Mesothelial cell of epicardium (in vitro differentiated cells): ENCODE results near the gene KRTAP10-9. TPM values are rescaled to one million over a fixed set of nuclear protein-coding genes. Genes with fewer than 3 reads are reported as not detected.

Experiments
- DNase-seq, 2 experiments: peaks; one replicate each; pipeline ENCODE4 v3.0.0; 2021; ENCODE audit warnings: low spot score in 2 of 2; ENCODE audit not compliant: unreplicated experiment in 2 of 2
- H3K27ac Mint-ChIP-seq: 2 replicates; pipeline ENCODE4 v1.8.0; 2021; ENCODE audit warnings: mixed read lengths
- H3K27me3 Mint-ChIP-seq: 2 replicates; pipeline ENCODE4 v1.8.0; 2021; ENCODE audit warnings: low read depth, mixed read lengths
- H3K36me3 Mint-ChIP-seq: 2 replicates; pipeline ENCODE4 v1.8.0; 2021; ENCODE audit warnings: mixed read lengths
- H3K4me1 Mint-ChIP-seq: 2 replicates; pipeline ENCODE4 v1.8.0; 2021; ENCODE audit warnings: mixed read lengths
- H3K4me3 Mint-ChIP-seq: 2 replicates; pipeline ENCODE4 v1.8.0; 2021; ENCODE audit warnings: mild to moderate bottlenecking, moderate library complexity, mixed read lengths
- H3K9me3 Mint-ChIP-seq: 2 replicates; pipeline ENCODE4 v1.8.0; 2021; ENCODE audit warnings: mixed read lengths
- CTCF ChIP-seq: fragments of 200-600 bp; sonication (generic); IDR thresholded peaks from one replicate; pipeline ENCODE4 v1.5.0; 2021; ENCODE audit warnings: antibody characterized with exemption; ENCODE audit not compliant: unreplicated experiment
- total RNA-seq: library from RNA; stranded (reverse); gene quantifications from 3 replicates; pipeline ENCODE4 v1.2.1, GENCODE V29; 2021

Gene KRTAP10-9
- total RNA-seq, 1 donor from 2014 or later: not detected

- no peak for TF ChIP-seq CTCF
- no peak within 1 kb of the TSS for H3K27ac Mint-ChIP-seq
- H3K36me3 Mint-ChIP-seq: no peaks in the 10 kb centered on the region
- H3K27me3 Mint-ChIP-seq: peaks cover 2% of the 10 kb centered on the region
- no peaks in the 10 kb centered on the region for H3K4me1 Mint-ChIP-seq
- H3K9me3 Mint-ChIP-seq: peaks cover 22% of the 10 kb centered on the region
- DNase-seq: no peak
- no peak within 1 kb of the TSS for H3K4me3 Mint-ChIP-seq
Measured at GRCh38 chr21:44612029-44612486, 14.8 kb upstream of the KRTAP10-9 start, which contains the start of gene KRTAP10-8. Gene KRTAP10-8 (plus strand): TSS chr21:44612079. CDS start chr21:44612101, 22 bp downstream.

- DNase-seq: no peak
- Mint-ChIP-seq H3K36me3 (no peaks in the 10 kb centered on the region), H3K4me1 (no peaks in the 10 kb centered on the region), H3K27ac (no peak overlapping the region), H3K4me3 (no peak overlapping the region), H3K27me3 (no peaks in the 10 kb centered on the region), H3K9me3 (peaks cover 22% of the 10 kb centered on the region)
- TF ChIP-seq CTCF: no peak
Measured at GRCh38 chr21:44612669-44613229, 14.1 kb upstream of the KRTAP10-9 start.

- TF ChIP-seq CTCF: no peak
- Mint-ChIP-seq H3K9me3 (peaks cover 23% of the 10 kb centered on the region), H3K36me3 (no peaks in the 10 kb centered on the region), H3K27me3 (no peaks in the 10 kb centered on the region), H3K27ac (no peak overlapping the region), H3K4me3 (no peak overlapping the region), H3K4me1 (no peaks in the 10 kb centered on the region)
- no peak for DNase-seq
Measured at GRCh38 chr21:44613386-44614155, 13.3 kb upstream of the KRTAP10-9 start.

GRCh38 chr21:44614161-44614631 is 12.7 kb upstream of the KRTAP10-9 start:
- no peak for TF ChIP-seq CTCF
- H3K9me3 Mint-ChIP-seq: peaks cover 23% of the 10 kb centered on the region
- no peak overlapping the region for H3K4me3 Mint-ChIP-seq
- H3K36me3 Mint-ChIP-seq: no peaks in the 10 kb centered on the region
- H3K4me1 Mint-ChIP-seq: no peaks in the 10 kb centered on the region
- H3K27ac Mint-ChIP-seq: no peak overlapping the region
- H3K27me3 Mint-ChIP-seq: no peaks in the 10 kb centered on the region
- DNase-seq: no peak

- no peaks in the 10 kb centered on the region for H3K36me3 Mint-ChIP-seq
- DNase-seq: no peak
- no peak overlapping the region for H3K4me3 Mint-ChIP-seq
- no peaks in the 10 kb centered on the region for H3K27me3 Mint-ChIP-seq
- no peak overlapping the region for H3K27ac Mint-ChIP-seq
- TF ChIP-seq CTCF: no peak
- H3K9me3 Mint-ChIP-seq: peaks cover 23% of the 10 kb centered on the region
- no peaks in the 10 kb centered on the region for H3K4me1 Mint-ChIP-seq
Measured at GRCh38 chr21:44614961-44615391, 11.9 kb upstream of the KRTAP10-9 start.
